Muscle of arm (tissue), 12 donors: ENCODE measurements around the gene CNTN1. TPM values are rescaled to one million over a fixed set of nuclear protein-coding genes. Genes with fewer than 3 reads are reported as not detected.
A peak's percentile ranks its signal among the peaks of the same experiment; 100 is the strongest.

Experiments used
- DNase-seq: peaks from one replicate; pipeline ENCODE4 v3.0.0-alpha.2; 2013
- polyA plus RNA-seq, 12 donors: library from polyadenylated mRNA; unstranded; fragments of 120-200 nt; gene quantifications; one replicate each; pipeline ENCODE4 v1.2.1, GENCODE V29; 2013; ENCODE audit not compliant: insufficient read length in 12 of 12

Gene CNTN1
- polyA plus RNA-seq, 12 donors: 8.6 to 53.4 (median 17.1) TPM; not detected in 1

DNA sequence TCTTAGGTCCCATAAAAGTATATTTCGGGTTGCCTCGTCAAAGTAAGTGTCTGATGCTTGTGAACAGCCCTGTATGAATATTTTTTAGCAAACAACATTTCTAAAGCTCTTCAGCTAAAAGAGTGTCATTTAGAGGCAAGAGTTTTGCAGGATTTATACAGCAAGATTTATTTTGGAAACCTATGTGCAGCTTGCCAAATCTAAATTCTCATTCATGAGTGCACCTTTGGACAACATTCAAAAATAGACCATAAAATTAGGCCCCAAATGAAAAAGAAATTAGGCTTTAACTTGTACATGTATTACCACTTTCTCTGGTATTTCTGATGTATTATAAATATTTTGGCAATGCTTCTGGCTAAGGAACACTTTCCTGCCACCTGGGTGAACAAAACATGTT, 271.5 kb downstream of the CNTN1 start:
- DNase-seq: peak; percentile 11

DNA sequence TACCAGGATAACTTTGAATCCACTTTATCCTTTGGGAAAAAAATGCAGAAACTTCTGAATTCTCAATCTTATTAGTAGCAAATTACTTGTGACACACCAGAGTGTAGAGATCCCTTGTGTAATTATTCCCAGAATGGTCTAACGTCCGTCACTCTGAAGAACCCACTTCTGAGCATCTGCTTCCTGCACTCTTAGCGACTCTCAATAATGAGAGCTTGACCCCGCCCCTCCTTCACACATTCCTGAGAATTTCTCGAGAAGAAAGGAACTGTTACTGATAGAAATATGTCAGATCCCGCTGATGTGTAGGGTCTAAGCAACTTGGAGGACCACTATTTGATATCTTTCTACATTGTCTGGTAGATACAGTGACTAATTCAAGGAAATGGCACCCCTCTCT, 277.6 kb downstream of the CNTN1 start:
- no peak for DNase-seq

DNA sequence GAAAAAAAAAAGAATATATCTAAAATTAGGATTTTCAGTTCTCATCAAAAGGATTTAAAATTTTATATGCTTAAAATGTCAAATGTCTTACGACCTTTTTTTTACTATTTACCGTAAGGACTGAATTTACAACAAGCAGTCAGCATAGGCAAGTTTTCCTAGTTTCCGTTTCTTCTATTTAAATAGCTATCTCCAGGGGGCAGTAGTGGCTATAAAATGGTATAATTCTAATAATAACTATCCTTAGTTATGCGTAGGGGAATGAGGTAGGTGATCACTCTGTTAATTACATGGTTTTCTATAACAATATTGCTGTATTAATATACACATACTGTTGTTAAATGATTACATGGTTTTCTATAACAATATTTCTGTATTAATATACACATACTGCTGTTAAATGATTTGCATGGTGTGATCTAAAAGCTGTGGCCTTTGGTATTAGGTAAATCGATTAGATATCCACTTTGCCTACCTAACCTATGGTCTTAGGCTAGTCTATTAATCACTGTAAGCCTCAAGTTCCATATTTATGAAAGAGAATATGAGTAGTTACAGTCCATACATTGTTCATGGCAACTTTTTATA, 278.2 kb downstream of the CNTN1 start:
- DNase-seq: no peak

DNA sequence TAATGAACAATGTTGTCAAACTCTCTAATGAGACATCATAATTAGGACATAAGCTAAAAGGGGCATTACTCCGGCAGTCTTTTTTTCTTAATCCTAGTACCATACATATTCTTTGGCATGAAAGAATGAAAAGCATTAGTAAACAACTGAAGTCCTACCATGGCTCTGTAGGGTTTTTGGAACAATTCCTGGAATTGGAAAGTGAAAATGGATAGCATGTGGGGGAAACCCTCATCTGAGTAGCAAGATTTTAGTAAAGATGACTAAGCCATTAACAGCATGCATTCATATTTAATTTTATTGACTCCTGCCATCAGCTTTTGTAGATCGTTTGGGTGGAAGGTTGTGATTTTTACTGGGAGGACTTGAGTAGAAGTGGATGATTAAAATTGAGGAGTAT, 279.7 kb downstream of the CNTN1 start:
- no peak for DNase-seq

DNA sequence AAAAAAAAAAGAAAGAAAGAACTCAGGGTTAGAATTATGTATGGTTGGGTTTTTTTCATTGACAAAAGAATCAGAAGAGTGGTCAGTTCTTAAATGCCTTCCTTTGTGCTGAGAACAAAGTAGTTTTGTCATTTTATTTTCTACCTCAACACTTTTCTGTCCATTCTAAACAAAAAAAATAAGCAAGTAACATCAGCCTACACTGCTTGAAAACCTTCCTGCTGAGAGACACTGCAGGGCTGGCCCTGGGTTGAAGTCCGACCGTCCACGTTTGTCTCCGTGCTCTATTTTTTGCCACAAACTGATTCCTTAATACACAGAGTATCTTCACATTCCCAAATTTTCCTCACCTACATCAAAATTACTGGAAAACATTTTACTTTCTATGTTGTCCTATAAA, 284.3 kb downstream of the CNTN1 start:
- no peak for DNase-seq

DNA sequence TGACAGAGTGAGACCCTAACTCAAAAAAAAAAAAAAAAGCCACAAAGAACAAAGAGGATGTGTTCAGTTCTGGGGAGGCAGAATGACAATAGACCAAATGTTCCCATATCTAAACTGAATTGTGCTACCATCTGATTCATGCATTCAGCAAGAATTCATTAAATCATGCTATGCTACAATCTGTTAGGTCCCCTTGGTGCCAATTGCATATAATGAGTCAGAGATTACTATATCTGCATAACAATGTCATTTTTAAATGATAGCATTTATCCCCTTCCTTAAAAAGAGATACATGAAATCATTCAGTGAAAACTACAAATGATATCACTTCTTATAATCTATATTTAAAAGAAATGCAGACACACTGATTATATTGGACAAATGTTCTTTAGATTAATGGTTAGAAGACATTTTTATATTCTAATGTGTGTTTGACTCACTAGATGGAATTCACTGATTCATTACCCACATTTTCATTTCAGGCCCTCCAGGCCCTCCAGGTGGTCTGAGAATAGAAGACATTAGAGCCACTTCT, 288.3 kb downstream of the CNTN1 start:
- DNase-seq: no peak

DNA sequence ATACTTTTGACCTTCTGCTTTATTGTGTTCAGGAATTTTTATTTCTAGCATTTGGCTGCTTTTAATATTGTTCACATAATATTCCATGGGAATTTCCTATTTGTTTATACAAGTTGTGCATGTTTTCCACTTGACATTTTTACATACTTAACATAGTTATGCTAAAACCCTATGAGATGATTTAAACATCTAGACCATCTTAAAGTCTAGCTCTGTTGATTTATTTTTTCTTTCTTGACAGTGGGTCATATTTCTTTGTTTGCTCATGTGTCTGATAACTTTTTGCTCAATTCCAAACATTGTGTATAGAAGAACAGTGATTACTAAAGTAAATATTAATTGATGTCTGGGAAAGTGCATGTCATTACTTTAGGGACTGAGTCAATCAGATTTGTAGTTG, 293.8 kb downstream of the CNTN1 start:
- no peak for DNase-seq

DNA sequence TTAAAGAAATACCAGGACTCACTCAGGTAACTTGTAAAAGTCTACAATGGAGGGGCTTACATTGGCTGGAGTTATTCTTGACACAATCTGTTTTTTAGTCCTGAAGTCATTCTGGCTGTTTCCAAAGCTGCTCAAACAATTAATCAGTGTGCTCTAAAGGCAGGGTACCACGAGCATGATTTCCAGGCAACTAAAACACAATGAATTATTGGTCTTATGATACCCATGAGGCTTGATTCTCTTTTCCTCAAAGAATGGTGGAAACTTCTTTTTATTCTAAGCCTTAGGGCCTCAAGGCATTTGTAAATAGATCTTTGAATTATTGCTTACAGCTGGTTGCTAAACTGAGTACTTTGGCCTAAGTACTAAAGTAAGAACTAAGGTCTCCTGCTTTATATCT, 296.1 kb downstream of the CNTN1 start:
- no peak for DNase-seq

DNA sequence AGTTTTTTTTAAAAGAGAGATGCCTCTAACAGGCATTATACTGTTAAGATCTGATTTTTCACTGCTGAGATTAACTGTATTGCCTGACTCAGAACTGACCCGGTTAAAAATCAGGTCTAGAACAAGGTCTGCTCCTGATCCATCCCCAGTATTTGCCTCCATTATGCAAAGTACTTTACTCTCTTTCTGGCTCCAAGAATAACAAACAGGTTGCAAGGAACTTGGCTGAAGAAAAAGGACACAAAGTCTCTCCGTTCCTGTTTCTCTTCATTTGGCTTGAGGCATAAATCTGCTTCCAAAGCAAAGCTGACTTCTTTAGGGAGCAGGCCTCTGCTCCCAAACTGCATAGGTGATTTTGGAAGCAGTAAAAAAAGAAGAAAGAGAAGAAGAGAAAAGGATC, 296.6 kb downstream of the CNTN1 start:
- DNase-seq: no peak

DNA sequence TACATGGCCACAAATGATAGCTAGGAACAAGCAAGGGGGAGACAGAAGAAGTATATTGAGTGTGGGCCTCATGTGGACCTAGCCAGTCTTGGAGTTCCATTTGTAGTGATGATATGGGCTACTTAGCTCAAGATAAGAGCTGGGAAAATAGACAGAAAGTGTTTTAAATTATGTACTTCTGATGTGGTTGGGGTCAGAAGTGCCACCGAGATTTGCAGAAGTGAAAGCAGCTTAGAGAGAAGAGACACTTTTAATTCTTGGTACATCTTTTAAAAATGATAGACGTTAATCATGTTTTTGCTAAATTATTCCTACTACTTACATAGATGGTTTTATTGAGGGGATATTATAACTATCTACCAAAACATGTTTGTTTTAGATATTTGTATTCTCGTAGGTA, 297.5 kb downstream of the CNTN1 start:
- no peak for DNase-seq

DNA sequence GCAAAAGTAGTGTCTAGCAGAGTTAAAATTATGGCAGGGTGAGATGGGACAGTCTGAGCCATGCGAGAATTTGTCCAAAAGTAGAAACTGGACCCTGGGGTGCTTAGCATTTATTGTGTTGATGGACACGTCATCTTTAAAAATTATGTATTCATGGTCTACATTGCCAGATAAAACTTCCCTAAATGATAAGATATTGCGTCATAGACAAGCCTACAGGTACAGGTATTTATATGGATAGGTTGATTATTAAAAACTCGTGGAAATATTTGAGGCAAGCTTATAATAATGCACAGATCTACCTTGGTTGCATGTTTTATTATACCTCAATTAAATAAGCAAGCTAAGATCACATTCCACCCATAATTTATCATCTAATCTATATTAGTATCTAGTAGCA, 299.9 kb downstream of the CNTN1 start:
- DNase-seq: no peak

DNA sequence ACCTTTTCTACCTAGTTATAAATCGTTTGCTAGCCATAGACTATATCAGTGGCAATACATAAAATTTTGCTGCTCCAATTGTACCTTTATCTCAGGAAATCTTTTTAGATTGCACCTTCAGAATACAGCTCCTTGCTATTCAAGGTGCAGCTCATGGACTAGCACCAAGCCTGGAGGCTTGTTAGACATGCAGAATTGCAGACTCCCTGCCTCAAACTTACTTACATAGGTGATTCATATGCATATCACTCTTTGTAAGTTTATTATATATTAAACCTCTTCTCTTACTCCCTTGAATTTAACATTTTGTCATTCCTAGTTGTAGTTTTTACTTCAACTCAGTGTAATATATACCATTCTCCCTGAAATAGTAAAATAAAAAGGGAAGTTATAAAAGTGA, 300.4 kb downstream of the CNTN1 start:
- no peak for DNase-seq

DNA sequence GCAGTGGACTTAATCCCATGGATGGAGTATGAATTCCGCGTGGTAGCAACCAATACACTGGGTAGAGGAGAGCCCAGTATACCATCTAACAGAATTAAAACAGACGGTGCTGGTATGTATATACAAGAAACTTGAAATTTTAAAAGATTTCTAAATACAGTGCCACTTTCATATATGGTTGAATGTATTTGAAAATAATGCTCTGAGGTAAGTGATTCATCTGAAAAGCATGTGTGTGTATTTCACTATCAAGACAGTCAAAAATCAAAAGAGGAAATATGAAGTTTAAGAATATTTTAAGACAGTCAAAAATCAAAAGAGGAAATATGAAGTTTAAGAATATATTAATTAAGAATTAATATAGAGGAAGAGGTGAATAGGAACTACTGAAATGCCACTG, 300.9 kb downstream of the CNTN1 start:
- DNase-seq: no peak

DNA sequence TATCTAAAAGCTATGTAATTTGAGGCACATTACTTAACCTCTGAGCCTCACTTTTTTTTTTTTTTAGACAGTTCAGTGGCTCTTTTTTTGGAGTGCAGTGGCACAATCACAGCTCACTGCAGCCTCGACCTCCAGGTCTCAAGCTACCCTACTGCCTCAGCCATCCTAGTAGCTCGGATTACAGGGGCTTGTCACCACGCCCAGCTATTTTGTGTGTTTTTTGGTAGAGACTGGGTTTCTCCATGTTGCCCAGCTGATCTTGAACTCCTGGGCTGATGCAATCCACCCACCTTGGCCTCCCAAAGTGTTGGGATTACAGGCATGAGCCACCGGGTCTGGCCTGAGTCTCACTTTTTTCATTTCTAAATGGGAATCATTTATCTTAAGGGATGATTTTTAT, 303.9 kb downstream of the CNTN1 start:
- DNase-seq: no peak

DNA sequence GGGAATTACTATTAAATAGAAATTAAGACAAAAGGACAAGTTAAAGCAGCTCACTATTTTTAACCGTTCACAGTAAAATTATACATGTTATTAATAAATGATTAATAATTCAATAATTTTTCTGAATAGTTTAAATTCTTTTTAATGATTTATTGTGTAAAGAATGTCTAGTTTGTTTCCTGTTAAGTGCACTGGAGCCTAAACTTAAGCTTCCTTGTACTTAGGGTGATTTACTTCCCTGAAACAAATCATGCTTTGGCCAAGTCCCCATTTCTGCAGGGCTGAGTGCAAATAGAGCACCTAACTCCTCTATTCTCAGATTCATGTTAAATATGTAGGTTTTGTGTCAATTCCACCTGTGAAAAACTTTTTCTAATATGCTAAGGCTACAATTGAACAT, 307.0 kb downstream of the CNTN1 start:
- no peak for DNase-seq

DNA sequence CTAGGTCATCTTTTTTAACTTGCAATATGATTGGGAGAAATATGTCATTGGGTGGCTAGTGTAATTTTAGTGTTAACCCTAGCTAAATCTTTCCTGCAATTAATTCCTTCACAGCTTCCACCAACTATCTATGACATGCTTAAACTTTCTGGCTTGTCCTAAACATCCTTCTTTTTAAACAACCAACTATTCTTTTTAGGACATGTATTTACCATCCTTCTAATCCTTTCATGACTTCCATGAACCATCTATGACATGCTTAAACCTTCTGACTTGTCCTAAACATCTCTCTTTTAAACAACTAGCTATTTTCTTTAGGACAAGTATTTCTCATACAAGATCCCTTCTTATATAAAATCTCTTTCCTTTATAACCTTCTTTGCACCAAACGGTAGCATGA, 316.2 kb downstream of the CNTN1 start:
- no peak for DNase-seq

DNA sequence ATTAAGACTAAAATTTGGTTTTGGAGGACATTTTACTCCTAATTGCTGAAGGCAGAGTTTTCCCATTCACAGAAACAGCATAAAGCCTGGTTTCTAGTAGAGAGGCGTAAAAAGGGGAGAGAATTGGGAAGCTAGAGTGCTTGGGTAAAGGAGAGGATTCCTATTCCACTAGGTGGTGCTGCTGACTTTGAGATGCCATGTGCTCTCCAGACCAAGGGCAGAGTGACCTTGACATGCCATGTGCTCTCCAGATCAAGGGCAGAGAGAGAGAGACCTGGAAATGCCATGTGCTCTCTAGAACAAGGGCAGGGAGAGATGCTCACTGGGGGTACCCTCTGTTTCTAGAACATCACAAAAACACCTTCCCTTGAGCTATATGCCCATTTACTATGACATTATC, 319.7 kb downstream of the CNTN1 start:
- DNase-seq: no peak

DNA sequence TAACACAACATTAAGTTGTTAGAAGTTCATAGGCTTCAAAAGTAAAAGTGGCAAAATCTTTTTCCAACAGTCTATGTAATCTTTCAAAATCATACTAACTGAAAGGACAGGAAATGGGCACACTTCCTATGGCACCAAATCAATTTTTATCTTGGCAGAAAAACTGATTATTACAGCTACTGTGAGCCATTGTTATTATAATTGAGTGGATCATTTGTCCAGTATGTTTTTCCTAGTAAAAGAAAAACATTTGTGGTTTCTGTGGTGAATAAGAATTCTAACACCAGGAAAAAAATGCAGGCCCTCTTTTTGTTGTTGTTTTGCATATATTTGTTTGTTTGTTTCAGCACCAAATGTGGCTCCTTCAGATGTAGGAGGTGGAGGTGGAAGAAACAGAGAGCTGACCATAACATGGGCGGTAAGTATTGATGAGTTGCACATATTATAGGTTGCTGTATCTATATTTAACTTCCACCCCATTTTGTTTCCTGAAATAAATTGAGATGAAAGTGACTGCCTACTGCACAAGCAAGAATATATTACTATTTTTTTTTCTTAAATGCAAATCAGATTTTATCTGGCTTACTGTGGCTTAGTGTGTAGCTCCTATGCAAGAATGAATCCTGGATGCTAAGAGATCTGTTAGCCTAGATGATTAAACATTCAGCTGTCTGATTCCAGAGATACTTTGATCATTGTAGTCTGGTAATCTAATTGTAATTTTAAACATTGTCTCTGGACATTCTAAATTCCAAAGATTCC, 321.8 kb downstream of the CNTN1 start:
- DNase-seq: no peak

DNA sequence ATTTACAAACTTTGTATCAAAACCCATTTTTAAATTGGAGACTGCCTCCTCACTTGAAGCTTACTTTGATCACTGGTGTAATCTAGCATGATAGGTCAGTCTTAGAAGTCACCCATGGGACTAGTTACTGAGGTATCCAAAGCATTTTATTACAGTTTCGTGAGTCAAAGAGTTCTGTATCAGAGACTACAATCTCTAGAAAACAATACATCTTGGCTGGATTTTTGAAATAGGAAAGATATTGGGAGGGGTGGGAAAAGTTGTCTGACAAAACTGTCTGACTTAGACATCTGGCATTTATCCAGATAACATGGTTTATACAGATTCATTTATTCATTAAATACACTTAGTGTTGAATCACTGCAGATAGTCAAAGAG, 322.4 kb downstream of the CNTN1 start:
- no peak for DNase-seq

DNA sequence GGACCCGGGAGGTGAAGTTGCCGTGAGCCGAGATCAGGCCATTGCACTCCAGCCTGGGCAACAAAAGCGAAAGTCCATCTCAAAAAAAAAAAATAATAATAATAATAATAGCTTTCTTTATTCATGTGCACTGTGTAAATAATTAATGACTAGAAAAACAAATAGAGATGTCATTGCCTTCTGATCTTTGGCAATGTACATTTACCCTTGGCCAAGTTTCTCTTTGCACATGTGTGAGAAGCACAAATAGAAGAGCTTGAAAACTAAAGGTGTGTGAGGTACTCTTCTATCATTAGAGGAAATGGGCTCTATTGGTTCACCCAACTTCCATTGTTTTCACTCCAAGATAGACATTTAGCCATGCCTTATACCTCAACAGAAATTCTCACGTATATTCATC, 325.8 kb downstream of the CNTN1 start:
- DNase-seq: no peak

DNA sequence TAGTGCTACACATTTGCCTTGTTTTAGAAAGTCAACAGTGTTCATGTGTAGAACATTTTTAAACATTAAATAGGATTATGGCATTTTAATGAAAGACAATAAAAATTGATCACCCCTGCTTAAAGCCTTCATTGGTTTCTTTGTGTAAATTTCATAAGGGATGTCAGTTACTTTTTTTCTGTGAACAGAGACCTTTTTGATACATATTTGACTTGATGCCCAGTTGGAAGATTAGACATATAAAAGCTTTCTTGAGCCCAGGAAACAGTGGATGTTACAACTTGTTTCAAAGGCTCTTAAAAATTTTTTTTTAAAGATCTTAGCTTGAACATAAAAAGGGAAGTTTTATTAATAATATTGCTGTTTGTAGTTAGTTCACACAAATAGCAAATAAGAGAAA, 327.2 kb downstream of the CNTN1 start:
- DNase-seq: no peak

DNA sequence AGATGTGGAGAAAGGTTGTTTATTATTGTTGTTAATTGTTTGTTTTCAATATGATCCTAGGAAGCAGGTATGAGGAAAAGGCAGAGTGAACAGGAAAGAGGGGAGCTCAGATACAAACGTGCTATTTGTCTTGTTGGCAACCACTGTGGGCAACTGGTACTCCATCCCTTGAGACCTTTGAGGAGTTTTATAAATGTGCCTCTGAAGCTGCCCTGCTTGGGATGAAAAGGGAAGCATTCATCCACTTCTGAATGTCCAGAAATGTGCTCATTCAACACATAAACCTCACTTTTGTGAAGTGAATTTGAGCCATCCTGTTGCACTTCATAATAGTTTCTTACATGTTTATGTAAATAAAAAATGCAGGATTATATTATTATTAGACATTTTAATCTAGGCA, 331.6 kb downstream of the CNTN1 start:
- DNase-seq: no peak

DNA sequence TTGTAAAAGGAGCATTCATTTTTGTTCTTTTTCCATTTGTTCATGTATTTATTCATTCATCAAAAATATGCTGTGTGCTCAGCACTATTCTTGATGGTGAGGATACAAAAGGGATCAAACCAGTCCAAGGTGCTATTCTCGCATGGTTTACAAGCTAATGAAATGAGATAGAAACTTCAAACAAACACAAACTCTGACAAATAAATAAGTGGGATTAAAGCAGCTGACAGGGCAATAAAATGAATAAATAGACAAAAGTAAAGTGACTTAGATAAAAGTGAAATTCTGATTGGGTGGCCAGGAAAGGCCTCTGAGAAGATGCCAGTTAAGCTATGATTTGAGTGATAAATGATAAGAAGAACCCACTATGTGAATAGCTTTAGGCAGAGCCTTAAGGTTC, 333.9 kb downstream of the CNTN1 start:
- no peak for DNase-seq

DNA sequence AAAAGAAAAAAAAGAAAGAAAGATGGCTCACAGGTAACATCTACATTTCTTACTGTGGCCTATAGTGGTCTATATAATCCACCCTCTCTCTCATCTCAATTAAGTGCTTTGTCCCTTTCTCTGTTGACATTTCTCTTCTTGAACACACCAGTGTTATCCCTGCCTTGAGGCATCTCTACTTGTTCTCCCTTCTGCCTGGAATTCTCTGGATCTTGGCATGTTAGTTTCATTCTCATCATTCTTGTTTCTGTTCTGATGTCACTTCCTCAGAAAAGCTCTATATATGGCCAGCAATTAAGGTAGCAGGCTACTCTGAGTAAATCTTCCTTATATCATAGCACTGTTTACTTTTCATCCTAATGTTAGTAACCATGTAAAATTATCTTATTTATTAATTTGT, 340.1 kb downstream of the CNTN1 start:
- no peak for DNase-seq
